Heart left ventricle (tissue), 13 donors: ENCODE results near the gene LAPTM5.

Experiments
- CTCF ChIP-seq, 12 donors: fragments of 200-600 bp; sonication (generic) in 4 of 12; IDR thresholded peaks; one replicate each; pipeline versions ENCODE4 v1.5.0 to v1.8.0; 2018 to 2022; ENCODE audit warnings: antibody characterized with exemption in 12 of 12, mild to moderate bottlenecking in 5 of 12
- POLR2A ChIP-seq, 2 donors: fragments of 450-650 bp; IDR thresholded peaks; one replicate each; pipeline ENCODE4 v1.6.1; 2017; ENCODE audit warnings: antibody characterized with exemption in 2 of 2, mild to moderate bottlenecking in 2 of 2, moderate library complexity in 2 of 2
- donor health status: ischemic (EF 13 %, LVEDD 7.1; RV severe dilation, severe dysfunction).
- donor health status: DM: no; HTN: yes; CAD: no.
- donor health status: DM: no; HTN: no; CAD: no.
- donor health status: ischemic (EF 25% LVEDD 6.9; RV normal size, moderate dysfunction).
- donor health status: ischemic (EF 25% LVEDD 5.7; RV mildly dilated, moderate dysfunction).
- donor health status: ischemic (EF 35%, LVEDD 5.7; RV mildly dilated, moderate dysfunction).
- donor health status: nonischemic (EF 11% LVEDD 7.7; RV severe dilation, severe dysfunction).
- donor health status: DM: yes; HTN: yes; CAD: no.
- donor health status: PGD.
- donor health status: ischemic (EF 29% LVEDD 5.4; RV normal size, mild dysfunction).
- donor health status: nonischemic (EF 23%, LVEDD 6.1; RV moderate dilation, normal function).

- TF ChIP-seq CTCF (IDR thresholded peaks at IDR 0.05), result no peak
- no peak for TF ChIP-seq POLR2A (IDR thresholded peaks at IDR 0.05)
Measured at GRCh38 chr1:30725450-30726095, 32.0 kb downstream of the LAPTM5 start.
